GM13977 (cell line): ENCODE results near the gene WNT7A.

ENCODE experiments used
- DNase-seq: peaks from one replicate; pipeline ENCODE4 v3.0.0; 2012; ENCODE audit warnings: low spot score
- in situ Hi-C: fragments of 300-500 bp; cut with MboI; formaldehyde crosslinking; loops from one replicate; pipeline ENCODE4 v1.12.0; 2022; ENCODE audit warnings: low sequenced_read_pairs, low pct_unique_long_range_greater_than_20kb, mixed read lengths, inconsistent platforms; ENCODE audit not compliant: unreplicated experiment
- TF ChIP-seq, protein P1 (sequence below): IDR thresholded peaks from 2 replicates; pipeline ENCODE4 v1.5.1; 2012; ENCODE audit warnings: mild to moderate bottlenecking, control low read depth; ENCODE audit not compliant: insufficient read depth; ENCODE audit errors: extremely low read depth, missing control alignments

The WNT7A gene

DNA sequence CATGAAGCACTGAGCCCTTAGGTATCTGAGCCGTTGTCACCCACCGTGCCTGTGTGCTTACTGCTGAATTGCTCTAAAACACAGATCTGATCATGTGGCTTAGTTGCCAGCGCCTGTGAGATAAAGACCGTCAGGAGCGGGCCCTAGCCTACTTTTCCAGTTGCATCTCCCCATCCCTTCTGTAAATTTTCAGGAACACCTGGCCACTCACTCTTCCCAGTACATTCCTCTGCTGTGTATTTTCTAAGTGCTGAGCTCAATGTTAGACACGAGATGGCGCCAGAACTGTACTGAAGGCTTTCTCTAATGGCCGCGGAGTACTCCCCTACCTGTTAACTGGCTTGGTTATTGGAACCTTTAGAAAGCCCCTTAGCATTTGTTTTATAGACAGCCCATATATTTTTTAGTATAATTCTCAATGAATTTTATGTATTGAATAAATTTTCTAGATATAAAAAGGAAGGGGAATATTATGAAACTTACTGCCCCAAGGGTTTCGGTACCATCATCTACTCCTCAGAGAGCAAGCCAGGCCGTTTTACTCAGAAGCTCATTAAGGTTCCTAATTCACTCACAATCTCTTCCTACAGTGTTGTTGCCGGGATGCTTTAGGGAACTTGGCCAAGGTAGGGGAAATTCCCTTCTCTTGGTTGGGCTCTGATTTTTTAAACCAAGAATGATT is 16.7 kb upstream of the WNT7A start:
- in situ Hi-C loops, result no loop called here
- peak; percentile 65 for DNase-seq
- TF ChIP-seq, protein P1, sequence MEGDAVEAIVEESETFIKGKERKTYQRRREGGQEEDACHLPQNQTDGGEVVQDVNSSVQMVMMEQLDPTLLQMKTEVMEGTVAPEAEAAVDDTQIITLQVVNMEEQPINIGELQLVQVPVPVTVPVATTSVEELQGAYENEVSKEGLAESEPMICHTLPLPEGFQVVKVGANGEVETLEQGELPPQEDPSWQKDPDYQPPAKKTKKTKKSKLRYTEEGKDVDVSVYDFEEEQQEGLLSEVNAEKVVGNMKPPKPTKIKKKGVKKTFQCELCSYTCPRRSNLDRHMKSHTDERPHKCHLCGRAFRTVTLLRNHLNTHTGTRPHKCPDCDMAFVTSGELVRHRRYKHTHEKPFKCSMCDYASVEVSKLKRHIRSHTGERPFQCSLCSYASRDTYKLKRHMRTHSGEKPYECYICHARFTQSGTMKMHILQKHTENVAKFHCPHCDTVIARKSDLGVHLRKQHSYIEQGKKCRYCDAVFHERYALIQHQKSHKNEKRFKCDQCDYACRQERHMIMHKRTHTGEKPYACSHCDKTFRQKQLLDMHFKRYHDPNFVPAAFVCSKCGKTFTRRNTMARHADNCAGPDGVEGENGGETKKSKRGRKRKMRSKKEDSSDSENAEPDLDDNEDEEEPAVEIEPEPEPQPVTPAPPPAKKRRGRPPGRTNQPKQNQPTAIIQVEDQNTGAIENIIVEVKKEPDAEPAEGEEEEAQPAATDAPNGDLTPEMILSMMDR, result peak; percentile 72

DNA sequence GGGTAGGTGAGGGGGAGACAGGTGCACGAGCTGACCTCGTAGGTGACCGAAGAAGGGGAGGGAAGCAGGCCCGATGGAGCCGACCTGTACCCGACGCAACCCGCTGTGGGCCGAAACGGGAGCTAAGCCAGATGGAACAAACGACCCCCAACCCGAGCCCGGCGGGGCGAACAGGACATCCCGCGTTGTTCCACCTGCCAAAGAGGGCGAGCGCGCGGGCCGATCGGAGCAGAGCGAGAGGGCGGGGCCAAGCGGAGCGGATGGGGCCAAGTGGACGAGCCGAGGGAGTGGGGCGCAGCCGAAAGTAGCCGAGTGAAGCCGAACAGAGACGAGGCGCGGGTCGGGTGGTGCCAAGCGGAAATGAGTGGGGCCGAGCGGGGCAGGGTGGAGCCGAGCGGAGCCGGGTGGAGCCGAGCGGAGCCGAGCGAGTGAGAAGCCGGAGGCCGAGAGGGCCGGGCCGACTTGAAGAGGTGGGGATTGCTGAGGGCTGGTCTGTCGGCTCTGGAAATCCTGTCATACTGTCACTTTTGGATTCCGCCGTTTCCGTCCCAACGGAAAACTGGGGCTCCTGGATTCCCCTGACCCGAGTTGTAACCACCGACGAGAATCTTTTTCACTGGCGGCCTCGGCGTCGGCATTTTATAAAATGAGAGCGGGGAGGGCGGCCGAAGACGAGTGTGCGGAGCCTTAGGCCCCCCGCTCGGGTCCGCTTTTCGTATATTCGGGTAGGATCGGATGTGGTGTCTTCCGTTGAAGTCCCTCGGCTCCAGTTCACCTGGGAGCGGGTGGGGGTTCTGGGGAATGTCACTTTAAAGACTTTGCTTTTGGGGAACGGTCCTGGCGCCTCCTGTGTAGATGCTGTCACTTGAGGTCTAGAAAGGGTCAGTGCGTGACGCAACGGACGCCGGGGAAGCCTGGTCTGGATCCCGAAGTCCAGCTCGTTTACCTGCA is 15.6 kb upstream of the WNT7A start:
- TF ChIP-seq, protein P1, result no peak
- in situ Hi-C loops, result no loop called here

DNA sequence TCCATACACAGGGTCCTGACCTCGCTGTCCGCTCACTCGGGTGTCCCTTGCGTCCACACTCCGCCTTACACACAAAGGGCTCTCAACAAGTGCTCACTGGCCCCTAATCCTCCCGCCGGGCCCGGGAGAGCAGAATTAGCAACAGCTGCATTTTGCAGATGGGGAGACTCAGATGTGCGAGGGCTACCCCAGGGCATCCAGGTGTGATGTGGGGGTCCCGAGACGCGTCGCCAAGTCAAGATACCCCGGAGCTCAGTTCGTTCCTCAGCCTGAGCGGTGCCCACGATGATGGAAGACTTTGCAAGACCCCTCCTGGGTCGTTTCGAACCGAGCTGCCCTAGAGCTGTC is 14.9 kb upstream of the WNT7A start:
- no peak for DNase-seq
- TF ChIP-seq, protein P1, result no peak
- in situ Hi-C loops, result no loop called here

More for the DNA sequence above, 15.6 kb upstream of the WNT7A start:
- peak; percentile 93 for DNase-seq

DNA sequence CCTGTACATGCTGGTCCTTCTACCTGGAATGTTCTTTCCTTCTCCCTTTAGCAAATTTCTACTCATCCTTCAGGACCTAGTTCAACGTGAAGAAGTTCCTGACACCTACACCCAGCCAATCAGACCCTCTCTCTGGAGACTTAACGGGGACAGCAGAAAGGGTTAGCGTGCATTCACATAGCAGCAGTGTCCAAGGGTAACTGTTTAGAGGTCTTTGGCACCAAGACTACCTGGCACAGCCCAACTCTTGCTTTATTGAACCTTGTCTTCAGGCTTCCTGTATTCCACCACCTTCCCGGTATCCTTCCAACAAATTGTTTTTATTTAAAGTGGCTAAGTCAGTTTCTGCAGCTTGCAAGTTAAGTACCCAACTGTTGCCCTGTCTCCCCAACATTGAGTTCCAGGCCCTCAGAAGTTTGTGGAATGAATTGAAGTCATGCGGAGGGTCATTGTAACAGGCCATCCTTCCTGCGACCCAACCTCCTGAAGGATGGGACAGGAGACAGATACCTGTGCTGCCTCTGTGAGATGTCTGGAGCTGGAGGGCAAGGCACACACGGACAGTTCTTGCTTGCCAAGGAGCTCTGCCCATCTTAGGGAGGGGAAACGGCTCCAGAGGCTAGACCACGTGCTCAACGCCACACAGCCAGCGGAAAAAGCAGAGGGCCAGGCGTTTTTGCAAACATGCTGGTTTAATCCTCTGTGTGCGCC is 14.4 kb upstream of the WNT7A start:
- DNase-seq, result peak; percentile 4
- TF ChIP-seq, protein P1, result no peak
- in situ Hi-C loops, result no loop called here

DNA sequence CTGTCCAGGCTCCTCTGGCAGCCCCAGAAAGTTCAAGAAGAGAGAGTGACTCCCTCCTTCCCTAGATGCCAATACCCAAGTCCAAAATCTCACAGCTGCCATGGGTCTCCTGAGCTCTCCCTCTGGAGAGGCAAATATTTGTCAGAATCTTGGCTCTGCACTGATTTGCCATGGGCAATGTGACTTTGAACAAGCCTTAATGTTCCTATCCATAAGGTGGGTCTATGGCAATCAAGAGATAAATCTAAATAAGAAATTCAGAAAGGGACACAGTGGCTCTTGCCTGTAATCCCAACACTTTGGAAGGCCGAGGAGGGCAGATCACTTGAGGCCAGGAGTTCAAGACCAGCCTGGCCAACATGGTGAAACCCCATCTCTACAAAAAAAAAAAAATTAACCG is 12.4 kb upstream of the WNT7A start:
- DNase-seq, result peak; percentile 1
- TF ChIP-seq, protein P1, result no peak
- in situ Hi-C loops, result no loop called here

DNA sequence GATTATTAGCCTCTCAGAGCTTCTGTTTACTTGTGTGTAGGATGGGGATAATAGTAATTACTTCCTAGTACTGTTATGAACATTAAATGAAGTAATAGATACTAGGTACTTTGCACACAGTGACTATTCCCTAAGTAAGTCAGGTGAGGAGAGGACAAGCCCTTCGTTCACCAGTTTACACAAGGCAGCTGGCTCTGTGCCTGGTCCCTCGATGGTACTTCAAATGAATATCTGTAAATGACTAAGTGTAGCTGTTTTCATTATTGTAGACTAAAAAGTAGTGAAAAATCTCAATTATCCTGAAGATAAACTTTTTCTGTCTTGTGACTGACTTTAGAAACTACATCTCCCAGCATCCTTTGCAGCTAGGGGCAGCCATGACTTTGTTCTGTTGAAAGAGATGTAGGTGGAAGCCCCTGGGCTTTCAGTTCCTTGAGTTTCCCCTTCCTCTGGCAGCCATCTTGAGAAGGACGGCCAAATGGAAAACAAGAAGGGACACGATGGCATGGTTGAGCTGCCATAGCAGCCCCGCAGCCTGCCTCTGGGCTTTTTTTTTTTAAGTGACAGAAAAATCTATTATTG is 11.7 kb upstream of the WNT7A start:
- peak; percentile 17 for DNase-seq
- in situ Hi-C loops, result no loop called here

More for the DNA sequence above, 11.7 kb upstream of the WNT7A start:
- TF ChIP-seq, protein P1, result no peak
